GM23338 (cell line): ENCODE results near the gene BIRC7. TPM values are rescaled to one million over a fixed set of nuclear protein-coding genes. Genes with fewer than 3 reads are reported as not detected.

Experiments
- ATAC-seq: fragments of 200-7000 bp; cut with Tn5 transposase; 3 replicates; pipeline ENCODE4 v1.9.1; 2020
- DNase-seq: peaks from one replicate; pipeline ENCODE4 v3.0.0-alpha.2; 2015; ENCODE audit warnings: low spot score
- H2AFZ ChIP-seq: fragments of 200-600 bp; sonication (generic); 2 replicates; pipeline ENCODE4 v1.8.0; 2016; ENCODE audit warnings: antibody characterized with exemption, mild to moderate bottlenecking, moderate library complexity
- H3F3A ChIP-seq: fragments of 200-600 bp; sonication (generic); replicated peaks from 2 replicates; pipeline ENCODE4 v1.8.0; 2017; ENCODE audit warnings: antibody characterized with exemption, mixed run types, low read depth
- H3K27ac ChIP-seq: fragments of 200-600 bp; sonication (generic); 2 replicates; pipeline ENCODE4 v1.6.1; 2016; ENCODE audit warnings: low read depth
- H3K27me3 ChIP-seq: fragments of 200-600 bp; sonication (generic); 2 replicates; pipeline ENCODE4 v1.8.0; 2016; ENCODE audit warnings: mild to moderate bottlenecking, mixed run types, moderate library complexity; ENCODE audit not compliant: insufficient read depth
- H3K36me3 ChIP-seq: fragments of 200-600 bp; sonication (generic); 2 replicates; pipeline ENCODE4 v1.8.0; 2016; ENCODE audit warnings: mild to moderate bottlenecking; ENCODE audit not compliant: insufficient read depth
- H3K4me1 ChIP-seq: fragments of 200-600 bp; sonication (generic); 2 replicates; pipeline ENCODE4 v1.8.0; 2016; ENCODE audit warnings: mild to moderate bottlenecking, moderate library complexity; ENCODE audit not compliant: insufficient read depth
- H3K4me2 ChIP-seq: fragments of 200-600 bp; sonication (generic); 2 replicates; pipeline ENCODE4 v1.7.1; 2017; ENCODE audit warnings: mixed run types
- H3K4me3 ChIP-seq: fragments of 200-600 bp; sonication (generic); 2 replicates; pipeline ENCODE4 v1.6.1; 2016; ENCODE audit warnings: mixed run types
- H3K79me2 ChIP-seq: fragments of 200-600 bp; sonication (generic); replicated peaks from 2 replicates; pipeline ENCODE4 v1.8.0; 2017; ENCODE audit warnings: mild to moderate bottlenecking; ENCODE audit not compliant: insufficient read depth
- H3K9me2 ChIP-seq: fragments of 200-600 bp; sonication (generic); 2 replicates; pipeline ENCODE4 v1.8.0; 2017; ENCODE audit not compliant: insufficient read depth
- H4K20me1 ChIP-seq: fragments of 200-600 bp; sonication (generic); replicated peaks from 2 replicates; pipeline ENCODE4 v1.8.0; 2017; ENCODE audit warnings: mild to moderate bottlenecking; ENCODE audit not compliant: insufficient read depth
- H3K27ac Mint-ChIP-seq: 2 replicates; pipeline ENCODE4 v1.8.0; 2020; ENCODE audit warnings: inconsistent platforms, mild to moderate bottlenecking, moderate library complexity, mixed read lengths
- H3K27me3 Mint-ChIP-seq: 3 replicates; pipeline ENCODE4 v1.8.0; 2022; ENCODE audit warnings: low read depth, mild to moderate bottlenecking, moderate library complexity, mixed read lengths, inconsistent platforms; ENCODE audit not compliant: insufficient read depth, poor library complexity
- H3K36me3 Mint-ChIP-seq: 3 replicates; pipeline ENCODE4 v1.8.0; 2021; ENCODE audit warnings: low read depth, mild to moderate bottlenecking, inconsistent platforms, moderate library complexity, mixed read lengths
- H3K4me1 Mint-ChIP-seq: 3 replicates; pipeline ENCODE4 v1.8.0; 2020; ENCODE audit warnings: mild to moderate bottlenecking, inconsistent platforms, mixed read lengths
- H3K4me3 Mint-ChIP-seq: 3 replicates; pipeline ENCODE4 v1.8.0; 2021; ENCODE audit warnings: moderate library complexity, mild to moderate bottlenecking, inconsistent platforms, mixed read lengths
- H3K9me3 Mint-ChIP-seq: 3 replicates; pipeline ENCODE4 v1.8.0; 2020; ENCODE audit warnings: moderate library complexity, mild to moderate bottlenecking, inconsistent platforms, mixed read lengths
- CREB1 ChIP-seq: fragments of 250-450 bp; sonication (Bioruptor Pico); IDR thresholded peaks from 2 replicates; pipeline ENCODE4 v1.5.0; 2020; ENCODE audit warnings: low read depth, mild to moderate bottlenecking, moderate library complexity
- ETS1 ChIP-seq: IDR thresholded peaks from 2 replicates; pipeline ENCODE4 v1.6.1; 2016; ENCODE audit warnings: antibody characterized with exemption
- EZH2 ChIP-seq: fragments of 200-600 bp; sonication (generic); IDR thresholded peaks from one replicate; pipeline ENCODE4 v1.8.0; 2017; ENCODE audit warnings: antibody characterized with exemption, mild to moderate bottlenecking, low read depth; ENCODE audit not compliant: unreplicated experiment
- JUNB ChIP-seq: IDR thresholded peaks from one replicate; pipeline ENCODE4 v1.6.1; 2016; ENCODE audit warnings: antibody characterized with exemption; ENCODE audit not compliant: unreplicated experiment
- NANOG ChIP-seq: IDR thresholded peaks from 2 replicates; pipeline ENCODE4 v1.6.1; 2016; ENCODE audit warnings: antibody characterized with exemption, borderline replicate concordance
- POLR2AphosphoS5 ChIP-seq: IDR thresholded peaks from 2 replicates; pipeline ENCODE4 v1.6.1; 2016; ENCODE audit warnings: antibody characterized with exemption, low read depth
- STAT1 ChIP-seq: IDR thresholded peaks from one replicate; pipeline ENCODE4 v1.6.1; 2016; ENCODE audit warnings: antibody characterized with exemption; ENCODE audit not compliant: unreplicated experiment
- ZNF114 ChIP-seq: fragments of 250-450 bp; sonication (Bioruptor Pico); IDR thresholded peaks from 2 replicates; pipeline ENCODE4 v1.5.0; 2020; ENCODE audit warnings: mild to moderate bottlenecking, moderate library complexity
- ZNF331 ChIP-seq: fragments of 250-450 bp; sonication (Bioruptor Pico); IDR thresholded peaks from 2 replicates; pipeline ENCODE4 v1.5.0; 2020; ENCODE audit warnings: low read depth, mild to moderate bottlenecking, moderate library complexity
- ZNF462 ChIP-seq: fragments of 250-450 bp; sonication (Bioruptor Pico); IDR thresholded peaks from 2 replicates; pipeline ENCODE4 v1.5.0; 2020; ENCODE audit warnings: mild to moderate bottlenecking, moderate library complexity
- polyA plus RNA-seq: library from polyadenylated mRNA; unstranded; fragments of >200 nt; fragmentation: Nextera tagmentation; extraction: Ambion mirVana; gene quantifications from 2 replicates; pipeline ENCODE4 v1.2.1, GENCODE V29; 2016
- total RNA-seq: library from RNA; depleted of rRNA; stranded (reverse); fragments of >200 nt; shearing (Covaris generic); gene quantifications from 2 replicates; pipeline ENCODE4 v1.2.3, GENCODE V29; 2014
- TF ChIP-seq, protein P1 (sequence below), 2 experiments: fragments of 200-600 bp in 1 of 2; sonication (generic) in 1 of 2; conservative IDR thresholded peaks; 2 replicates each; pipeline versions ENCODE4 v1.5.1 to v1.6.1; 2016 to 2017; ENCODE audit warnings: antibody characterized with exemption in 2 of 2, low read depth in 2 of 2, mild to moderate bottlenecking in 2 of 2, moderate library complexity in 1 of 2
- TF ChIP-seq, protein P2 (sequence below): IDR thresholded peaks from one replicate; pipeline ENCODE4 v1.6.1; 2018; ENCODE audit warnings: antibody characterized with exemption; ENCODE audit not compliant: unreplicated experiment

The BIRC7 gene
- total and polyA plus RNA-seq, 2 experiments from 2014 or later: 0.16 to 0.24 TPM

GRCh38 chr20:63217706-63218105 lies 18.0 kb upstream of the BIRC7 start:
- Mint-ChIP-seq H3K4me3 (no peak overlapping the region), H3K27ac (no peak overlapping the region), H3K9me3 (no peaks in the 10 kb centered on the region), H3K4me1 (peaks cover 23% of the 10 kb centered on the region), H3K36me3 (peaks cover 26% of the 10 kb centered on the region), H3K27me3 (peaks cover 11% of the 10 kb centered on the region)
- DNase-seq (no peak), ATAC-seq (no peak)
- Histone ChIP-seq H3K4me2 (no peak overlapping the region), H3K27ac (no peak overlapping the region), H3K4me3 (no peak overlapping the region), H2AFZ (no peak overlapping the region), H3K79me2 (peaks cover 30% of the 10 kb centered on the region), H3K36me3 (peaks cover 13% of the 10 kb centered on the region), H3F3A (0 out of 2 replicates have a peak, but pooled peaks cover 9% of the 10 kb centered on the region), H4K20me1 (peaks cover 22% of the 10 kb centered on the region), H3K27me3 (no peaks in the 10 kb centered on the region), H3K4me1 (peaks cover 12% of the 10 kb centered on the region), H3K9me2 (no peaks in the 10 kb centered on the region)
- TF ChIP-seq ETS1 (no peak), STAT1 (no peak), NANOG (no peak), EZH2 (no peak), JUNB (no peak), ZNF462 (no peak), ZNF114 (CRISPR knock-in tag) (no peak), ZNF331 (CRISPR knock-in tag) (no peak), CREB1 (CRISPR knock-in tag) (no peak), POLR2AphosphoS5 (no peak)
- TF ChIP-seq, protein P1, sequence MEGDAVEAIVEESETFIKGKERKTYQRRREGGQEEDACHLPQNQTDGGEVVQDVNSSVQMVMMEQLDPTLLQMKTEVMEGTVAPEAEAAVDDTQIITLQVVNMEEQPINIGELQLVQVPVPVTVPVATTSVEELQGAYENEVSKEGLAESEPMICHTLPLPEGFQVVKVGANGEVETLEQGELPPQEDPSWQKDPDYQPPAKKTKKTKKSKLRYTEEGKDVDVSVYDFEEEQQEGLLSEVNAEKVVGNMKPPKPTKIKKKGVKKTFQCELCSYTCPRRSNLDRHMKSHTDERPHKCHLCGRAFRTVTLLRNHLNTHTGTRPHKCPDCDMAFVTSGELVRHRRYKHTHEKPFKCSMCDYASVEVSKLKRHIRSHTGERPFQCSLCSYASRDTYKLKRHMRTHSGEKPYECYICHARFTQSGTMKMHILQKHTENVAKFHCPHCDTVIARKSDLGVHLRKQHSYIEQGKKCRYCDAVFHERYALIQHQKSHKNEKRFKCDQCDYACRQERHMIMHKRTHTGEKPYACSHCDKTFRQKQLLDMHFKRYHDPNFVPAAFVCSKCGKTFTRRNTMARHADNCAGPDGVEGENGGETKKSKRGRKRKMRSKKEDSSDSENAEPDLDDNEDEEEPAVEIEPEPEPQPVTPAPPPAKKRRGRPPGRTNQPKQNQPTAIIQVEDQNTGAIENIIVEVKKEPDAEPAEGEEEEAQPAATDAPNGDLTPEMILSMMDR (conservative IDR thresholded peaks at IDR 0.05; ENCODE audit: low read depth in 2 of 2): no peak
- TF ChIP-seq, protein P2, sequence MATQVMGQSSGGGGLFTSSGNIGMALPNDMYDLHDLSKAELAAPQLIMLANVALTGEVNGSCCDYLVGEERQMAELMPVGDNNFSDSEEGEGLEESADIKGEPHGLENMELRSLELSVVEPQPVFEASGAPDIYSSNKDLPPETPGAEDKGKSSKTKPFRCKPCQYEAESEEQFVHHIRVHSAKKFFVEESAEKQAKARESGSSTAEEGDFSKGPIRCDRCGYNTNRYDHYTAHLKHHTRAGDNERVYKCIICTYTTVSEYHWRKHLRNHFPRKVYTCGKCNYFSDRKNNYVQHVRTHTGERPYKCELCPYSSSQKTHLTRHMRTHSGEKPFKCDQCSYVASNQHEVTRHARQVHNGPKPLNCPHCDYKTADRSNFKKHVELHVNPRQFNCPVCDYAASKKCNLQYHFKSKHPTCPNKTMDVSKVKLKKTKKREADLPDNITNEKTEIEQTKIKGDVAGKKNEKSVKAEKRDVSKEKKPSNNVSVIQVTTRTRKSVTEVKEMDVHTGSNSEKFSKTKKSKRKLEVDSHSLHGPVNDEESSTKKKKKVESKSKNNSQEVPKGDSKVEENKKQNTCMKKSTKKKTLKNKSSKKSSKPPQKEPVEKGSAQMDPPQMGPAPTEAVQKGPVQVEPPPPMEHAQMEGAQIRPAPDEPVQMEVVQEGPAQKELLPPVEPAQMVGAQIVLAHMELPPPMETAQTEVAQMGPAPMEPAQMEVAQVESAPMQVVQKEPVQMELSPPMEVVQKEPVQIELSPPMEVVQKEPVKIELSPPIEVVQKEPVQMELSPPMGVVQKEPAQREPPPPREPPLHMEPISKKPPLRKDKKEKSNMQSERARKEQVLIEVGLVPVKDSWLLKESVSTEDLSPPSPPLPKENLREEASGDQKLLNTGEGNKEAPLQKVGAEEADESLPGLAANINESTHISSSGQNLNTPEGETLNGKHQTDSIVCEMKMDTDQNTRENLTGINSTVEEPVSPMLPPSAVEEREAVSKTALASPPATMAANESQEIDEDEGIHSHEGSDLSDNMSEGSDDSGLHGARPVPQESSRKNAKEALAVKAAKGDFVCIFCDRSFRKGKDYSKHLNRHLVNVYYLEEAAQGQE: no peak
